A673 (cell line): ENCODE data around the gene PFKFB4.

Experiments
- EZH2 ChIP-seq: fragments of 200-600 bp; sonication (generic); IDR thresholded peaks from 2 replicates; pipeline ENCODE4 v1.6.1; 2017; ENCODE audit warnings: borderline replicate concordance, low read depth, mild to moderate bottlenecking, mixed read lengths, antibody characterized with exemption, low read length; ENCODE audit not compliant: poor library complexity, severe bottlenecking
- TF ChIP-seq, protein P1 (sequence below): fragments of 300-800, 200-600 bp; sonication (generic); conservative IDR thresholded peaks from 2 replicates; pipeline ENCODE4 v1.5.1; 2017; ENCODE audit warnings: low read depth, mild to moderate bottlenecking, antibody characterized with exemption, low read length, moderate library complexity, mixed read lengths

DNA sequence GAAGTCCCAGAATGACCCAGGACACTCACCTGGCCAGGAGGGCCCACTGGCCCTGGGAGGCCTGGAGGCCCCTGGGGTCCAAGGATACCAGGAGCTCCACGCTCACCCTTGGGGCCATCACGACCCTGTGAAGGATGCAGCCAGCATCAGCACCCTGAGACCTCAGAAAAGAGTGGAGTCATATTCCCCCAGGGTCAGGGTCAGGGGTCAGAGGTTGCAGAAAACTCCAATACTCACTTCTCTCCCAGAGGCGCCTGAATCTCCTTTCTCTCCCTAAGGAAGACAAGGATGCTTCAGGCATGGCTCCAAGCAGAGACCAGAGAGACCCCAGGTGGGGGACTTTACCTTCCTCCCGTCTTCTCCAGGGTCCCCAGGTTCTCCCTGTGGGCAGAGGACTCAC lies 20.0 kb upstream of the PFKFB4 start:
- TF ChIP-seq, protein P1, sequence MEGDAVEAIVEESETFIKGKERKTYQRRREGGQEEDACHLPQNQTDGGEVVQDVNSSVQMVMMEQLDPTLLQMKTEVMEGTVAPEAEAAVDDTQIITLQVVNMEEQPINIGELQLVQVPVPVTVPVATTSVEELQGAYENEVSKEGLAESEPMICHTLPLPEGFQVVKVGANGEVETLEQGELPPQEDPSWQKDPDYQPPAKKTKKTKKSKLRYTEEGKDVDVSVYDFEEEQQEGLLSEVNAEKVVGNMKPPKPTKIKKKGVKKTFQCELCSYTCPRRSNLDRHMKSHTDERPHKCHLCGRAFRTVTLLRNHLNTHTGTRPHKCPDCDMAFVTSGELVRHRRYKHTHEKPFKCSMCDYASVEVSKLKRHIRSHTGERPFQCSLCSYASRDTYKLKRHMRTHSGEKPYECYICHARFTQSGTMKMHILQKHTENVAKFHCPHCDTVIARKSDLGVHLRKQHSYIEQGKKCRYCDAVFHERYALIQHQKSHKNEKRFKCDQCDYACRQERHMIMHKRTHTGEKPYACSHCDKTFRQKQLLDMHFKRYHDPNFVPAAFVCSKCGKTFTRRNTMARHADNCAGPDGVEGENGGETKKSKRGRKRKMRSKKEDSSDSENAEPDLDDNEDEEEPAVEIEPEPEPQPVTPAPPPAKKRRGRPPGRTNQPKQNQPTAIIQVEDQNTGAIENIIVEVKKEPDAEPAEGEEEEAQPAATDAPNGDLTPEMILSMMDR: no peak
- TF ChIP-seq EZH2: no peak
